ENCODE results near the gene CACHD1. TPM values are rescaled to one million over a fixed set of nuclear protein-coding genes. Genes with fewer than 3 reads are reported as not detected.

The CACHD1 gene
- total and polyA plus RNA-seq, 8 donors = 2.9 to 7.1 (median 5.2) TPM

GRCh38 chr1:64693406-64693805 is 223.5 kb downstream of the CACHD1 start:
- FAIRE-seq = no peak
- no peak for TF ChIP-seq CTCF (IDR thresholded peaks at IDR 0.05)
- Histone ChIP-seq H3K27me3 (no peaks in the 10 kb centered on the region), H3K4me1 (no peaks in the 10 kb centered on the region), H3K27ac (no peak overlapping the region), H3K36me3 (peaks cover 0 to 8% (median 0%) of the 10 kb centered on the region in 3 donors), H3K9me3 (no peaks in the 10 kb centered on the region), H3K4me3 (no peak overlapping the region)
- no peak for ATAC-seq
- 85 to 90% methylated on average over 5 of the region's 5 CpGs for WGBS, 2 donors
- no peak for DNase-seq
- intact Hi-C loops (cut with DNase I) = loop anchor here in 1 of 3 donors (10.0 kb wide), 1 partner anchor 131 kb away; no protein-coding TSS in a partner anchor

- FAIRE-seq (no peak), DNase-seq (no peak), ATAC-seq (no peak)
- peaks cover 0 to 5% (median 0%) of the 10 kb centered on the region in 3 donors for H3K36me3 ChIP-seq
- 93 to 99% methylated on average over 3 of the region's 3 CpGs for WGBS, 2 donors
- no peak overlapping the region for H3K4me3 ChIP-seq
- intact Hi-C loops (cut with DNase I) = loop anchor here in 1 of 3 donors (10.0 kb wide), 1 partner anchor 128 kb away; no protein-coding TSS in a partner anchor
- H3K27me3 ChIP-seq = no peaks in the 10 kb centered on the region
- no peak overlapping the region for H3K27ac ChIP-seq
- H3K4me1 ChIP-seq = no peaks in the 10 kb centered on the region
- H3K9me3 ChIP-seq = no peaks in the 10 kb centered on the region
- TF ChIP-seq CTCF (IDR thresholded peaks at IDR 0.05) = no peak
Measured at GRCh38 chr1:64696879-64697278, 226.9 kb downstream of the CACHD1 start.

GRCh38 chr1:64699327-64699726 is 229.4 kb downstream of the CACHD1 start:
- WGBS, 2 donors = 79 to 83% methylated on average over 8 of the region's 8 CpGs
- H3K9me3 ChIP-seq = no peaks in the 10 kb centered on the region
- no peaks in the 10 kb centered on the region for H3K27me3 ChIP-seq
- DNase-seq (no peak), FAIRE-seq (no peak), ATAC-seq (no peak)
- H3K4me3 ChIP-seq = no peak overlapping the region
- H3K27ac ChIP-seq = no peak overlapping the region
- H3K4me1 ChIP-seq = no peaks in the 10 kb centered on the region
- H3K36me3 ChIP-seq = no peaks in the 10 kb centered on the region
- no peak for TF ChIP-seq CTCF (IDR thresholded peaks at IDR 0.05)
- intact Hi-C loops (cut with DNase I) = loop anchor here in 1 of 3 donors (10.0 kb wide), 1 partner anchor 125 kb away; no protein-coding TSS in a partner anchor

- FAIRE-seq = no peak
Measured at GRCh38 chr1:64701071-64701470, 231.1 kb downstream of the CACHD1 start.

More at GRCh38 chr1:64701071-64701470, 231.1 kb downstream of the CACHD1 start:
- Histone ChIP-seq H3K27ac (no peak overlapping the region), H3K27me3 (no peaks in the 10 kb centered on the region), H3K4me3 (no peak overlapping the region), H3K36me3 (no peaks in the 10 kb centered on the region), H3K4me1 (no peaks in the 10 kb centered on the region), H3K9me3 (no peaks in the 10 kb centered on the region)
- 89 to 92% methylated on average over 5 of the region's 5 CpGs for whole genome bisulfite sequencing, 2 donors
- no peak for ATAC-seq
- no peak for TF ChIP-seq CTCF (IDR thresholded peaks at IDR 0.05)
- DNase-seq = no peak
- intact Hi-C loops (cut with DNase I) = no loop called here
